WTC11 (cell line): Measurements from ENCODE around the gene TMEM154. TPM values are rescaled to one million over a fixed set of nuclear protein-coding genes. Genes with fewer than 3 reads are reported as not detected.
A peak's percentile ranks its signal among the peaks of the same experiment; 100 is the strongest.

Experiments used
- ATAC-seq: fragments of 200-7000 bp; cut with Tn5 transposase; 2 replicates; pipeline ENCODE4 v1.10.0; 2021; ENCODE audit warnings: mild to moderate bottlenecking, moderate library complexity
- CTCF ChIA-PET: fragments of 300-600 bp; sonication (Branson Sonifier 250); formaldehyde crosslinking; loops from one replicate; lab custom pipeline; 2021; ENCODE audit warnings: antibody characterized with exemption; lab: Charles Lee
- POLR2A ChIA-PET: fragments of 350-600 bp; sonication (Branson Sonifier 250); formaldehyde crosslinking; loops from one replicate; lab custom pipeline; 2021; ENCODE audit warnings: antibody characterized with exemption; lab: Charles Lee
- DNase-seq: peaks from one replicate; pipeline ENCODE4 v3.0.0; 2021; ENCODE audit warnings: low spot score
- H3K27ac Mint-ChIP-seq: 2 replicates; pipeline ENCODE4 v1.8.0; 2021; ENCODE audit warnings: mixed read lengths
- H3K27me3 Mint-ChIP-seq: 2 replicates; pipeline ENCODE4 v1.8.0; 2021; ENCODE audit warnings: low read depth, mild to moderate bottlenecking, moderate library complexity, mixed read lengths
- H3K36me3 Mint-ChIP-seq: 2 replicates; pipeline ENCODE4 v1.8.0; 2021; ENCODE audit warnings: mixed read lengths
- H3K4me1 Mint-ChIP-seq: 2 replicates; pipeline ENCODE4 v1.8.0; 2022; ENCODE audit warnings: mixed read lengths
- H3K4me3 Mint-ChIP-seq: 2 replicates; pipeline ENCODE4 v1.8.0; 2021; ENCODE audit warnings: mild to moderate bottlenecking, moderate library complexity, mixed read lengths
- H3K9me3 Mint-ChIP-seq: 2 replicates; pipeline ENCODE4 v1.8.0; 2021; ENCODE audit warnings: mixed read lengths
- CREB1 ChIP-seq: sonication (generic); formaldehyde crosslinking; IDR thresholded peaks from 2 replicates; pipeline ENCODE4 v1.8.0; 2023; ENCODE audit warnings: mild to moderate bottlenecking, missing genetic modification reagents
- FOXP4 ChIP-seq: sonication (generic); formaldehyde crosslinking; IDR thresholded peaks from 2 replicates; pipeline ENCODE4 v1.8.0; 2022; ENCODE audit warnings: mild to moderate bottlenecking, missing genetic modification reagents
- OVOL2 ChIP-seq: fragments of 250-450 bp; sonication (Bioruptor Pico); IDR thresholded peaks from 2 replicates; pipeline ENCODE4 v1.9.0; 2021; ENCODE audit warnings: mild to moderate bottlenecking, borderline replicate concordance
- PRDM15 ChIP-seq: sonication (generic); formaldehyde crosslinking; IDR thresholded peaks from 2 replicates; pipeline ENCODE4 v1.8.0; 2022; ENCODE audit warnings: missing genetic modification reagents
- RELA ChIP-seq: sonication (generic); formaldehyde crosslinking; IDR thresholded peaks from 2 replicates; pipeline ENCODE4 v1.8.1; 2022; ENCODE audit warnings: missing genetic modification reagents, mild to moderate bottlenecking, borderline replicate concordance
- SP1 ChIP-seq: sonication (generic); formaldehyde crosslinking; conservative IDR thresholded peaks from 2 replicates; pipeline ENCODE4 v1.8.1; 2022; ENCODE audit warnings: missing genetic modification reagents
- total RNA-seq: library from RNA; stranded (reverse); gene quantifications from 3 replicates; pipeline ENCODE4 v1.2.3, GENCODE V29; 2021
- TF ChIP-seq, protein P1 (sequence below): fragments of 200-600 bp; IDR thresholded peaks from 2 replicates; pipeline ENCODE4 v1.8.0; 2022; ENCODE audit warnings: antibody characterized with exemption
- TF ChIP-seq, protein P2 (sequence below): fragments of 250-450 bp; sonication (Bioruptor Pico); IDR thresholded peaks from 2 replicates; pipeline ENCODE4 v1.9.0; 2021; ENCODE audit warnings: mild to moderate bottlenecking
- TF ChIP-seq, protein P3 (sequence below): sonication (generic); formaldehyde crosslinking; IDR thresholded peaks from 2 replicates; pipeline ENCODE4 v1.8.1; 2023; ENCODE audit warnings: mild to moderate bottlenecking, moderate library complexity, missing genetic modification reagents

TMEM154 gene
- total RNA-seq, 1 experiment from 2014 or later: 2.1 TPM

DNA sequence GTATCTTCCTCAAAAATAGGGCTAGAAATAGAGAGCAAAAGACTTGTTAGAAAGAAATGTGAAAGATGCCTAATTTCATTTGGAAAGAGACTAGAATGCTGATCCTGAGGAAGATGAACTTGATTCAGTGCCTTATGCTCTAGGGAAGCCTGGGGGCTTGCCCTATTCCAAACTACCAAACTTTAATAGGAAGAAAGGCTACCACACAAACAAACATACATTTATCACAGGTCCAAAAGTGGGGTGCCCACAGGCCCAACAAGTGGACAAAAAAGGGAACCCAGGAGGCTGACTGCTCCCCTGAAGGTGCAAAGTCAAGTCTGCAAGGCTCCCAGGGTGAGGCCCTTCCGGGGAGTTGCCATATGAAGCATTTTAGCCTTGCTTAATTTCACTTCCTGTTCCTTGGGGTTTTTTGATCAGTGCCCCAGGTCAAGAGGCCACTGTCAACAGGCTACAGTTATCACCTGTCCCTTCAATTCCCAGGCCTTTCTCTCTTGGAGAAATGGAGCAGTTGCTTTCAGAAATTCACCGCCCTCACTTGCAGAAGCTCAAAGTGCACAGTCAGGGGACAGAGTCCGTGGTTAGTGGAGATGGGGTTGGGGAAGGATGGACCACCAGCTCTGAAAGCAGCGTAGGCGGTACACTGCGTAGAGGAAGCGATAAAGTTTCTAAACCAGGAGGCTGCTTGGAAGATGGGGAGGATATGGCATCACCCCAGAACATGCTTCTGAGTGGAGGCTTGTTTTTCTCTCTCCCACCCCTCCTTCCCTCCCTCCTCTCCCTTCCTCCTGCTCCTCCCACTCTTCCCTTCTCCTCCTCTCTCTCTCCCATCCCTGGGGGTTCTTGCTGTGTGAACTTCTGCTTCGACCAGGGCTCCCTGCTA lies 36.4 kb downstream of the TMEM154 start:
- DNase-seq: no peak
- peak; percentile 63 for ATAC-seq
- no peaks in the 10 kb centered on the region for H3K27me3 Mint-ChIP-seq
- no peak overlapping the region for H3K27ac Mint-ChIP-seq
- TF ChIP-seq PRDM15 (CRISPR knock-in tag) (no peak), CREB1 (CRISPR knock-in tag) (no peak), SP1 (CRISPR knock-in tag) (no peak), RELA (CRISPR knock-in tag) (no peak), OVOL2 (CRISPR knock-in tag) (no peak), FOXP4 (CRISPR knock-in tag) (no peak)
- TF ChIP-seq, protein P1, sequence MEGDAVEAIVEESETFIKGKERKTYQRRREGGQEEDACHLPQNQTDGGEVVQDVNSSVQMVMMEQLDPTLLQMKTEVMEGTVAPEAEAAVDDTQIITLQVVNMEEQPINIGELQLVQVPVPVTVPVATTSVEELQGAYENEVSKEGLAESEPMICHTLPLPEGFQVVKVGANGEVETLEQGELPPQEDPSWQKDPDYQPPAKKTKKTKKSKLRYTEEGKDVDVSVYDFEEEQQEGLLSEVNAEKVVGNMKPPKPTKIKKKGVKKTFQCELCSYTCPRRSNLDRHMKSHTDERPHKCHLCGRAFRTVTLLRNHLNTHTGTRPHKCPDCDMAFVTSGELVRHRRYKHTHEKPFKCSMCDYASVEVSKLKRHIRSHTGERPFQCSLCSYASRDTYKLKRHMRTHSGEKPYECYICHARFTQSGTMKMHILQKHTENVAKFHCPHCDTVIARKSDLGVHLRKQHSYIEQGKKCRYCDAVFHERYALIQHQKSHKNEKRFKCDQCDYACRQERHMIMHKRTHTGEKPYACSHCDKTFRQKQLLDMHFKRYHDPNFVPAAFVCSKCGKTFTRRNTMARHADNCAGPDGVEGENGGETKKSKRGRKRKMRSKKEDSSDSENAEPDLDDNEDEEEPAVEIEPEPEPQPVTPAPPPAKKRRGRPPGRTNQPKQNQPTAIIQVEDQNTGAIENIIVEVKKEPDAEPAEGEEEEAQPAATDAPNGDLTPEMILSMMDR: no peak
- TF ChIP-seq, protein P2, sequence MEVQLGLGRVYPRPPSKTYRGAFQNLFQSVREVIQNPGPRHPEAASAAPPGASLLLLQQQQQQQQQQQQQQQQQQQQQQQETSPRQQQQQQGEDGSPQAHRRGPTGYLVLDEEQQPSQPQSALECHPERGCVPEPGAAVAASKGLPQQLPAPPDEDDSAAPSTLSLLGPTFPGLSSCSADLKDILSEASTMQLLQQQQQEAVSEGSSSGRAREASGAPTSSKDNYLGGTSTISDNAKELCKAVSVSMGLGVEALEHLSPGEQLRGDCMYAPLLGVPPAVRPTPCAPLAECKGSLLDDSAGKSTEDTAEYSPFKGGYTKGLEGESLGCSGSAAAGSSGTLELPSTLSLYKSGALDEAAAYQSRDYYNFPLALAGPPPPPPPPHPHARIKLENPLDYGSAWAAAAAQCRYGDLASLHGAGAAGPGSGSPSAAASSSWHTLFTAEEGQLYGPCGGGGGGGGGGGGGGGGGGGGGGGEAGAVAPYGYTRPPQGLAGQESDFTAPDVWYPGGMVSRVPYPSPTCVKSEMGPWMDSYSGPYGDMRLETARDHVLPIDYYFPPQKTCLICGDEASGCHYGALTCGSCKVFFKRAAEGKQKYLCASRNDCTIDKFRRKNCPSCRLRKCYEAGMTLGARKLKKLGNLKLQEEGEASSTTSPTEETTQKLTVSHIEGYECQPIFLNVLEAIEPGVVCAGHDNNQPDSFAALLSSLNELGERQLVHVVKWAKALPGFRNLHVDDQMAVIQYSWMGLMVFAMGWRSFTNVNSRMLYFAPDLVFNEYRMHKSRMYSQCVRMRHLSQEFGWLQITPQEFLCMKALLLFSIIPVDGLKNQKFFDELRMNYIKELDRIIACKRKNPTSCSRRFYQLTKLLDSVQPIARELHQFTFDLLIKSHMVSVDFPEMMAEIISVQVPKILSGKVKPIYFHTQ: no peak
- TF ChIP-seq, protein P3, sequence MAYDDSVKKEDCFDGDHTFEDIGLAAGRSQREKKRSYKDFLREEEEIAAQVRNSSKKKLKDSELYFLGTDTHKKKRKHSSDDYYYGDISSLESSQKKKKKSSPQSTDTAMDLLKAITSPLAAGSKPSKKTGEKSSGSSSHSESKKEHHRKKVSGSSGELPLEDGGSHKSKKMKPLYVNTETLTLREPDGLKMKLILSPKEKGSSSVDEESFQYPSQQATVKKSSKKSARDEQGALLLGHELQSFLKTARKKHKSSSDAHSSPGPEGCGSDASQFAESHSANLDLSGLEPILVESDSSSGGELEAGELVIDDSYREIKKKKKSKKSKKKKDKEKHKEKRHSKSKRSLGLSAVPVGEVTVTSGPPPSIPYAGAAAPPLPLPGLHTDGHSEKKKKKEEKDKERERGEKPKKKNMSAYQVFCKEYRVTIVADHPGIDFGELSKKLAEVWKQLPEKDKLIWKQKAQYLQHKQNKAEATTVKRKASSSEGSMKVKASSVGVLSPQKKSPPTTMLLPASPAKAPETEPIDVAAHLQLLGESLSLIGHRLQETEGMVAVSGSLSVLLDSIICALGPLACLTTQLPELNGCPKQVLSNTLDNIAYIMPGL (CRISPR knock-in tag): no peak
- TF ChIP-seq, all 79 proteins: peak for 0
- Mint-ChIP-seq H3K4me3 (no peak overlapping the region), H3K4me1 (peaks cover 55% of the 10 kb centered on the region), H3K9me3 (no peaks in the 10 kb centered on the region), H3K36me3 (no peaks in the 10 kb centered on the region)
- ChIA-PET POLR2A (interaction anchor here (1.2 kb wide), 1 partner anchor 107 kb away, joined by 3 read pairs; the partner anchor contains the start of gene FBXW7), CTCF (interaction anchor here (0.5 to 2.2 kb wide), 6 partner anchors 24 to 142 kb away, joined by 3 to 16 read pairs (median 3); partner anchors contain the start of gene TMEM154)
